Measurements from ENCODE around the gene SLC6A2. TPM values are rescaled to one million over a fixed set of nuclear protein-coding genes. Genes with fewer than 3 reads are reported as not detected.

Gene SLC6A2
- total RNA-seq, 1 experiment from 2014 or later = 0.61 TPM

- Histone ChIP-seq H3K4me3 (no peak overlapping the region), H2AFZ (no peak overlapping the region), H3F3A (ENCODE audit: insufficient read depth, low read depth) (peaks cover 20% of the 10 kb centered on the region), H3K4me1 (replicated peaks; ENCODE audit: insufficient read depth) (peaks cover 14% of the 10 kb centered on the region), H4K20me1 (ENCODE audit: insufficient read depth) (no peaks in the 10 kb centered on the region), H3K79me2 (ENCODE audit: low read depth) (no peaks in the 10 kb centered on the region), H3K9me3 (ENCODE audit: insufficient read depth, low read depth) (no peaks in the 10 kb centered on the region), H3K27me3 (ENCODE audit: insufficient read depth, low read depth) (no peaks in the 10 kb centered on the region), H3K4me2 (no peak overlapping the region), H3K9me2 (ENCODE audit: insufficient read depth) (no peaks in the 10 kb centered on the region), H3K36me3 (ENCODE audit: low read depth) (no peaks in the 10 kb centered on the region), H3K27ac (no peak overlapping the region)
- no TSS peak for BruUV-seq (replicated peaks)
- TF ChIP-seq EZH2 (IDR thresholded peaks at IDR 0.05; ENCODE audit: low read depth) (no peak), CTCF (conservative IDR thresholded peaks at IDR 0.05) (no peak)
- ChIA-PET POLR2A (ENCODE audit: unreplicated experiment) (no interaction called here), CTCF (interaction anchor here (1.5 kb wide), 1 partner anchor 230 kb away, joined by 3 read pairs; no protein-coding TSS in a partner anchor)
- no peak for DNase-seq
- intact Hi-C loops (cut with micrococcal nuclease; ENCODE audit: unreplicated experiment) = no loop called here
Observed at GRCh38 chr16:55695595-55695994, 39.8 kb downstream of the SLC6A2 start.

GRCh38 chr16:55697867-55698266, 42.1 kb downstream of the SLC6A2 start:
- no peak for TF ChIP-seq EZH2 (IDR thresholded peaks at IDR 0.05; ENCODE audit: low read depth)
- TF ChIP-seq CTCF (conservative IDR thresholded peaks at IDR 0.05) = no peak
- POLR2A ChIA-PET (ENCODE audit: unreplicated experiment) = no interaction called here
- no peak overlapping the region for H2AFZ ChIP-seq
- H3K4me3 ChIP-seq = no peak overlapping the region
- H3K79me2 ChIP-seq (ENCODE audit: low read depth) = no peaks in the 10 kb centered on the region
- H4K20me1 ChIP-seq (ENCODE audit: insufficient read depth) = no peaks in the 10 kb centered on the region
- no peak overlapping the region for H3K4me2 ChIP-seq
- no TSS peak for BruUV-seq (replicated peaks)
- H3F3A ChIP-seq (ENCODE audit: insufficient read depth, low read depth) = peaks cover 15% of the 10 kb centered on the region
- no peak for DNase-seq
- no peaks in the 10 kb centered on the region for H3K9me2 ChIP-seq (ENCODE audit: insufficient read depth)
- CTCF ChIA-PET = interaction anchor here (0.6 kb wide), 1 partner anchor 413 kb away, joined by 12 read pairs; no protein-coding TSS in a partner anchor
- H3K36me3 ChIP-seq (ENCODE audit: low read depth) = no peaks in the 10 kb centered on the region
- H3K27ac ChIP-seq = no peak overlapping the region
- intact Hi-C loops (cut with micrococcal nuclease; ENCODE audit: unreplicated experiment) = no loop called here
- H3K27me3 ChIP-seq (ENCODE audit: insufficient read depth, low read depth) = no peaks in the 10 kb centered on the region
- peaks cover 16% of the 10 kb centered on the region for H3K4me1 ChIP-seq (replicated peaks; ENCODE audit: insufficient read depth)
- H3K9me3 ChIP-seq (ENCODE audit: insufficient read depth, low read depth) = no peaks in the 10 kb centered on the region

GRCh38 chr16:55698331-55698730, 42.5 kb downstream of the SLC6A2 start:
- intact Hi-C loops (cut with micrococcal nuclease; ENCODE audit: unreplicated experiment) = no loop called here
- no peak overlapping the region for H3K27ac ChIP-seq
- no peaks in the 10 kb centered on the region for H3K9me2 ChIP-seq (ENCODE audit: insufficient read depth)
- H4K20me1 ChIP-seq (ENCODE audit: insufficient read depth) = no peaks in the 10 kb centered on the region
- peaks cover 11% of the 10 kb centered on the region for H3F3A ChIP-seq (ENCODE audit: insufficient read depth, low read depth)
- no peaks in the 10 kb centered on the region for H3K36me3 ChIP-seq (ENCODE audit: low read depth)
- H3K4me1 ChIP-seq (replicated peaks; ENCODE audit: insufficient read depth) = peaks cover 11% of the 10 kb centered on the region
- H2AFZ ChIP-seq = no peak overlapping the region
- no peak overlapping the region for H3K4me2 ChIP-seq
- POLR2A ChIA-PET (ENCODE audit: unreplicated experiment) = no interaction called here
- CTCF ChIA-PET = interaction anchor here (0.6 kb wide), 1 partner anchor 412 kb away, joined by 12 read pairs; no protein-coding TSS in a partner anchor
- TF ChIP-seq CTCF (conservative IDR thresholded peaks at IDR 0.05) (no peak), EZH2 (IDR thresholded peaks at IDR 0.05; ENCODE audit: low read depth) (no peak)
- H3K27me3 ChIP-seq (ENCODE audit: insufficient read depth, low read depth) = no peaks in the 10 kb centered on the region
- no peaks in the 10 kb centered on the region for H3K9me3 ChIP-seq (ENCODE audit: insufficient read depth, low read depth)
- H3K4me3 ChIP-seq = no peak overlapping the region
- no peaks in the 10 kb centered on the region for H3K79me2 ChIP-seq (ENCODE audit: low read depth)
- no peak for DNase-seq
- BruUV-seq (replicated peaks) = no TSS peak

Measured in PC-9 (cell line).